ENCODE results near the gene TYSND1. TPM values are rescaled to one million over a fixed set of nuclear protein-coding genes. Genes with fewer than 3 reads are reported as not detected.
"Not testable (repeated sequence)": the region's sequence is repeated elsewhere in the genome, so short reads cannot be mapped to it uniquely, and the experiment has no call there.

TYSND1 gene
- total RNA-seq, 2 donors from 2014 or later = 4.4 to 4.9 TPM

- H3K4me1 ChIP-seq = peaks cover 0 to 9% of the 10 kb centered on the region in 2 donors
- no peak for TF ChIP-seq CTCF (IDR thresholded peaks at IDR 0.05)
Observed at GRCh38 chr10:70126700-70127395, 19.7 kb downstream of the TYSND1 start.

GRCh38 chr10:70125918-70126552 is 20.5 kb downstream of the TYSND1 start:
- Histone ChIP-seq H3K27ac (no peak overlapping the region), H3K27me3 (no peaks in the 10 kb centered on the region), H3K4me3 (no peak overlapping the region), H3K9me3 (no peaks in the 10 kb centered on the region), H3K4me1 (peaks cover 0 to under 1% of the 10 kb centered on the region in 2 donors), H3K36me3 (no peaks in the 10 kb centered on the region)
- no peak for TF ChIP-seq CTCF (IDR thresholded peaks at IDR 0.05)
- DNase-seq (ENCODE audit: low spot score) = no peak

More at GRCh38 chr10:70126700-70127395, 19.7 kb downstream of the TYSND1 start:
- no peak overlapping the region for H3K27ac ChIP-seq
- H3K27me3 ChIP-seq = no peaks in the 10 kb centered on the region
- no peak overlapping the region for H3K4me3 ChIP-seq
- no peaks in the 10 kb centered on the region for H3K9me3 ChIP-seq
- no peak for DNase-seq (ENCODE audit: low spot score)
- no peaks in the 10 kb centered on the region for H3K36me3 ChIP-seq

- peaks cover 6% of the 10 kb centered on the region for H3K36me3 ChIP-seq
- no peaks in the 10 kb centered on the region for H3K4me1 ChIP-seq
- H3K27me3 ChIP-seq = no peaks in the 10 kb centered on the region
- H3K4me3 ChIP-seq = no peak overlapping the region
- no peak overlapping the region for H3K27ac ChIP-seq
- DNase-seq (ENCODE audit: low spot score) = no peak
- H3K9me3 ChIP-seq = no peaks in the 10 kb centered on the region
- no peak for TF ChIP-seq CTCF (IDR thresholded peaks at IDR 0.05)
Observed at GRCh38 chr10:70124918-70125317, 21.6 kb downstream of the TYSND1 start.

GRCh38 chr10:70124415-70124814 is 22.1 kb downstream of the TYSND1 start:
- Histone ChIP-seq H3K4me3 (no peak overlapping the region), H3K36me3 (peaks cover 11% of the 10 kb centered on the region), H3K9me3 (no peaks in the 10 kb centered on the region), H3K27ac (no peak overlapping the region), H3K4me1 (no peaks in the 10 kb centered on the region), H3K27me3 (no peaks in the 10 kb centered on the region)
- no peak for TF ChIP-seq CTCF (IDR thresholded peaks at IDR 0.05)
- no peak for DNase-seq (ENCODE audit: low spot score)

GRCh38 chr10:70123817-70124216 is 22.7 kb downstream of the TYSND1 start:
- no peak overlapping the region for H3K27ac ChIP-seq
- no peaks in the 10 kb centered on the region for H3K4me1 ChIP-seq
- H3K36me3 ChIP-seq = peaks cover 17% of the 10 kb centered on the region
- DNase-seq (ENCODE audit: low spot score) = no peak
- TF ChIP-seq CTCF (IDR thresholded peaks at IDR 0.05) = no peak
- no peak overlapping the region for H3K4me3 ChIP-seq
- no peaks in the 10 kb centered on the region for H3K9me3 ChIP-seq
- H3K27me3 ChIP-seq = no peaks in the 10 kb centered on the region

- not testable (repeated sequence) for DNase-seq (ENCODE audit: low spot score); H3K27ac ChIP-seq; H3K4me3 ChIP-seq; H3K27me3 ChIP-seq; H3K4me1 ChIP-seq; H3K9me3 ChIP-seq
- H3K36me3 ChIP-seq = peaks cover 24% of the 10 kb centered on the region
Observed at GRCh38 chr10:70123166-70123565, 23.3 kb downstream of the TYSND1 start.
